Activated CD4-positive, alpha-beta T cell treated with anti-CD3 and anti-CD28 coated beads for 1 hour (primary cell): ENCODE results near the gene MYRF.

Source experiments
- DNase-seq: peaks from one replicate; pipeline ENCODE4 v3.0.0-alpha.2; 2020

MYRF gene

GRCh38 chr11:61762223-61762615, 9.8 kb downstream of the MYRF start:
- DNase-seq: no peak

GRCh38 chr11:61762798-61763197, 10.4 kb downstream of the MYRF start:
- no peak for DNase-seq

- DNase-seq: no peak
Measured at GRCh38 chr11:61763930-61764605, 11.6 kb downstream of the MYRF start.

GRCh38 chr11:61764606-61765260, 12.3 kb downstream of the MYRF start:
- DNase-seq: no peak

GRCh38 chr11:61765550-61766253, 13.3 kb downstream of the MYRF start:
- DNase-seq: no peak

GRCh38 chr11:61766353-61766841, 14.0 kb downstream of the MYRF start:
- no peak for DNase-seq

- DNase-seq: no peak
Measured at GRCh38 chr11:61768376-61769076, 16.1 kb downstream of the MYRF start.

- DNase-seq: no peak
Measured at GRCh38 chr11:61769169-61769920, 16.9 kb downstream of the MYRF start.

- no peak for DNase-seq
Measured at GRCh38 chr11:61769946-61770683, 17.7 kb downstream of the MYRF start.

- DNase-seq: no peak
Measured at GRCh38 chr11:61771195-61771894, 18.9 kb downstream of the MYRF start.

- no peak for DNase-seq
Measured at GRCh38 chr11:61771985-61772455, 19.6 kb downstream of the MYRF start.

- no peak for DNase-seq
Measured at GRCh38 chr11:61773356-61773755, 20.9 kb downstream of the MYRF start.

- DNase-seq: no peak
Measured at GRCh38 chr11:61773809-61774208, 21.4 kb downstream of the MYRF start.

GRCh38 chr11:61774411-61774810, 22.0 kb downstream of the MYRF start:
- DNase-seq: no peak

GRCh38 chr11:61775106-61775505, 22.7 kb downstream of the MYRF start:
- DNase-seq: no peak

GRCh38 chr11:61775606-61776554, 23.4 kb downstream of the MYRF start:
- no peak for DNase-seq

- DNase-seq: no peak
Measured at GRCh38 chr11:61776561-61777075, 24.2 kb downstream of the MYRF start.

GRCh38 chr11:61777234-61778090, 25.0 kb downstream of the MYRF start:
- peak; percentile 53 for DNase-seq
